ENCODE data around the gene IGFALS.

DNA sequence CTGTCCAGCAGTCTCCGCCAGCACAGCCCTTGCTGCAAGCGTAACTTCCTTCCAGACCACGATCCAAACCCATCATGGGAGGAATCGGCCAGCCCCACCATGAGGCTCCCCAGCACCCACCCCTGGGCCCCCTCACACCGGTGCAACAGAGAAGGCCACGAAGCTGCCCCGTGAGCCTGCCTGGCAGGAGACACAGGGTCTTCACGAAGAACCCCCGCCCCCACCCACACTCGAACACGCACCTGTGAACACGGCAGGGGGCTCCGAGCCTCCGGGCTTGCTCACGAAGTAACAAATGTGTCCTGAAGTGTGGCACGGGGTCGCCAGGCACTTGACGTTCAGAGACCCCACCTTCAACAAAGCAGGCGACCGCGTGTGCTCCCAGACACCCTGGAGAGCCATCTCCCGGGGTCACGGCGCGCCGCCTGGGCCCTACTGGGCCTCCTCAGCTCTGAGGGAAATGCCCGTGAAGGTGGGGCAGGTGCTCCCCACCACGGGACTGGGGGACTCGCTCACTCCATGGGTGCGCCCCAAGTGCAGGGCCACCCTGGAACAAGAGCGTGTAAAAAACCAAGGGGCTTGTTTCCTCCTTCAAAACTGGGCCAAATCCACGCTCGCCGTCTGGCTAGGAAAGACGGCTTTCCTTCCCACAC lies 25.5 kb upstream of the IGFALS start:
- TF ChIP-seq, protein P1, sequence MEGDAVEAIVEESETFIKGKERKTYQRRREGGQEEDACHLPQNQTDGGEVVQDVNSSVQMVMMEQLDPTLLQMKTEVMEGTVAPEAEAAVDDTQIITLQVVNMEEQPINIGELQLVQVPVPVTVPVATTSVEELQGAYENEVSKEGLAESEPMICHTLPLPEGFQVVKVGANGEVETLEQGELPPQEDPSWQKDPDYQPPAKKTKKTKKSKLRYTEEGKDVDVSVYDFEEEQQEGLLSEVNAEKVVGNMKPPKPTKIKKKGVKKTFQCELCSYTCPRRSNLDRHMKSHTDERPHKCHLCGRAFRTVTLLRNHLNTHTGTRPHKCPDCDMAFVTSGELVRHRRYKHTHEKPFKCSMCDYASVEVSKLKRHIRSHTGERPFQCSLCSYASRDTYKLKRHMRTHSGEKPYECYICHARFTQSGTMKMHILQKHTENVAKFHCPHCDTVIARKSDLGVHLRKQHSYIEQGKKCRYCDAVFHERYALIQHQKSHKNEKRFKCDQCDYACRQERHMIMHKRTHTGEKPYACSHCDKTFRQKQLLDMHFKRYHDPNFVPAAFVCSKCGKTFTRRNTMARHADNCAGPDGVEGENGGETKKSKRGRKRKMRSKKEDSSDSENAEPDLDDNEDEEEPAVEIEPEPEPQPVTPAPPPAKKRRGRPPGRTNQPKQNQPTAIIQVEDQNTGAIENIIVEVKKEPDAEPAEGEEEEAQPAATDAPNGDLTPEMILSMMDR (IDR thresholded peaks at IDR 0.05), result no peak
- TF ChIP-seq EP300 (IDR thresholded peaks at IDR 0.05) (no peak), POLR2A (IDR thresholded peaks at IDR 0.05) (no peak), POLR2AphosphoS5 (IDR thresholded peaks at IDR 0.05) (no peak)

Data from sigmoid colon (tissue), 4 donors.